AG04449 (cell line): ENCODE measurements around the gene ADPRS.

Experiments
- CTCF ChIA-PET: fragments of 350-600 bp; formaldehyde crosslinking; extraction: SDS; loops from one replicate; lab custom pipeline; 2021; ENCODE audit warnings: antibody characterized with exemption; lab: Yijun Ruan, JAX
- POLR2A ChIA-PET: fragments of 400-600, 350-600 bp; formaldehyde crosslinking; extraction: SDS; loops from one replicate; lab custom pipeline; 2020; ENCODE audit warnings: antibody characterized with exemption, inconsistent platforms; lab: Yijun Ruan, JAX
- DNase-seq: peaks from one replicate; pipeline ENCODE4 v3.0.0-alpha.2; 2010; ENCODE audit warnings: low read depth, low spot score
- H3K4me3 ChIP-seq: 2 replicates; pipeline ENCODE4 v1.5.1; 2011; ENCODE audit warnings: low read depth, mild to moderate bottlenecking, control low read depth, low read length
- TF ChIP-seq, protein P1 (sequence below): IDR thresholded peaks from one replicate; pipeline ENCODE4 v1.5.1; 2011; ENCODE audit warnings: mild to moderate bottlenecking, moderate library complexity, low read length, control low read depth, inconsistent platforms; ENCODE audit not compliant: insufficient read depth; ENCODE audit errors: missing control alignments

Gene ADPRS

GRCh38 chr1:36122062-36123030, 33.7 kb downstream of the ADPRS start:
- TF ChIP-seq, protein P1, sequence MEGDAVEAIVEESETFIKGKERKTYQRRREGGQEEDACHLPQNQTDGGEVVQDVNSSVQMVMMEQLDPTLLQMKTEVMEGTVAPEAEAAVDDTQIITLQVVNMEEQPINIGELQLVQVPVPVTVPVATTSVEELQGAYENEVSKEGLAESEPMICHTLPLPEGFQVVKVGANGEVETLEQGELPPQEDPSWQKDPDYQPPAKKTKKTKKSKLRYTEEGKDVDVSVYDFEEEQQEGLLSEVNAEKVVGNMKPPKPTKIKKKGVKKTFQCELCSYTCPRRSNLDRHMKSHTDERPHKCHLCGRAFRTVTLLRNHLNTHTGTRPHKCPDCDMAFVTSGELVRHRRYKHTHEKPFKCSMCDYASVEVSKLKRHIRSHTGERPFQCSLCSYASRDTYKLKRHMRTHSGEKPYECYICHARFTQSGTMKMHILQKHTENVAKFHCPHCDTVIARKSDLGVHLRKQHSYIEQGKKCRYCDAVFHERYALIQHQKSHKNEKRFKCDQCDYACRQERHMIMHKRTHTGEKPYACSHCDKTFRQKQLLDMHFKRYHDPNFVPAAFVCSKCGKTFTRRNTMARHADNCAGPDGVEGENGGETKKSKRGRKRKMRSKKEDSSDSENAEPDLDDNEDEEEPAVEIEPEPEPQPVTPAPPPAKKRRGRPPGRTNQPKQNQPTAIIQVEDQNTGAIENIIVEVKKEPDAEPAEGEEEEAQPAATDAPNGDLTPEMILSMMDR, result no peak
- no peak overlapping the region for H3K4me3 ChIP-seq
- DNase-seq, result no peak
- ChIA-PET CTCF (interaction anchor here (1.0 to 1.2 kb wide), 2 partner anchors 12 to 13 kb away, joined by 4 to 7 read pairs; no protein-coding TSS in a partner anchor), POLR2A (no interaction called here)

- POLR2A ChIA-PET, result no interaction called here
- CTCF ChIA-PET, result no interaction called here
- H3K4me3 ChIP-seq, result no peak overlapping the region
- no peak for DNase-seq
- TF ChIP-seq, protein P1, result no peak
These were observed 34.7 kb downstream of the ADPRS start for GRCh38 chr1:36123356-36123755.

DNA sequence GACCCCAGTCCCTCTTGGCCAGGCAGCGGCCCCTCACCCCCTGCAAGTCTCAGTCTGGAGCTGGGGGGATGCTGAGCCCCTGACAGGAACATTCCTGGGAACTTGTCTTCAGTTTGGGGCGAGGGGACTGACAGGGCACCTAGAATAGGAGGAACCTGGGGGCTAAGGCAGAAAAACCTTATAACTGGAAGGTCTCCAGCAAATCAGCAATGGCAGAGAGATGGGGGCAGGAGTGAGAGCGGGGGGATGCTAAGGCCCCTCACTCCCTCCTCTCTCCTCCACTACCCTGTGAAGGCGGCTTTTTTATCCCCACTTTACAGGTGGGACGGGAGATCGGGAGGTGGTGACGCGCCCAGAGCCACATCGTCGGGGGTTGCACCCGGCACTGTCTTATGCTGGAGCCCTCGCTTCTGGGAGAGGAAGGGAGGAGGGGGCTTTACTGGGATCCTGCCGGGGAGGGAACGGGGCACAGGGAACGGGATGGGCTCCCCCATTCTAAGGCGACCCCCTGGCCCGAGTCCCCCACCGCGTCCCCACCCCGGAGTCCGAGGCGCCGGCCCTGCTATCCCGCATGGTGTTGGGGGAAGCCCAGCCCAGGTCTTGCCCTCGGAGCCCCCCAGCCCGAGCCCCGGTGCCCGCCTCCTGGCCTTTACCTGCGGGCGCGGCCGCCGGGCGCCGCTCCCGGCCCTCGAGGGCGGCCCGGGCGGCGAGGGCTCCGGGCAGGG, 35.9 kb downstream of the ADPRS start:
- ChIA-PET POLR2A (no interaction called here), CTCF (interaction anchor here (0.7 kb wide), 1 partner anchor 10 kb away, joined by 3 read pairs; no protein-coding TSS in a partner anchor)

GRCh38 chr1:36125129-36125991, 36.7 kb downstream of the ADPRS start, which contains the start of gene COL8A2:
Gene COL8A2, minus strand, starts transcription at chr1:36125222. Its CDS starts 24,980 bp downstream, at chr1:36100242.
- TF ChIP-seq, protein P1, result no peak
- ChIA-PET POLR2A (no interaction called here), CTCF (no interaction called here)
- DNase-seq, result no peak
- H3K4me3 ChIP-seq, result 0 out of 2 replicates have a peak within 1 kb of the TSS, but pooled peaks have one; percentile 3

More for the DNA sequence above, 35.9 kb downstream of the ADPRS start:
- no peak overlapping the region for H3K4me3 ChIP-seq
- TF ChIP-seq, protein P1, result no peak
- no peak for DNase-seq

- no peak for DNase-seq
- no peak overlapping the region for H3K4me3 ChIP-seq
- ChIA-PET CTCF (no interaction called here), POLR2A (no interaction called here)
- TF ChIP-seq, protein P1, result no peak
These were observed 37.5 kb downstream of the ADPRS start for GRCh38 chr1:36126005-36126716.
